Stomach (tissue), 9 donors: ENCODE data around the gene ANKRD31. TPM values are rescaled to one million over a fixed set of nuclear protein-coding genes. Genes with fewer than 3 reads are reported as not detected.

Experiments used
- DNase-seq, 2 donors: peaks; one replicate each; pipeline versions ENCODE4 v3.0.0 to v3.0.0-alpha.2; 2013 to 2019
- H3K27ac ChIP-seq, 5 donors: fragments of 200-600 bp in 4 of 5; sonication (generic) in 4 of 5; one replicate each; pipeline ENCODE4 v1.5.1; 2013 to 2019; ENCODE audit warnings: mild to moderate bottlenecking in 1 of 5, moderate library complexity in 1 of 5
- H3K27me3 ChIP-seq, 3 donors: fragments of 200-600 bp; sonication (generic); one replicate each; pipeline ENCODE4 v1.5.1; 2017 to 2019; ENCODE audit warnings: mixed run types in 1 of 3
- H3K36me3 ChIP-seq, 4 donors: fragments of 200-600 bp; sonication (generic); 1 replicate in 3 of 4; 2 replicates in 1 of 4; pipeline ENCODE4 v1.5.1; 2016 to 2019
- H3K4me1 ChIP-seq, 4 donors: fragments of 200-600 bp; sonication (generic); one replicate each; pipeline ENCODE4 v1.5.1; 2016 to 2019
- H3K4me3 ChIP-seq, 4 donors: fragments of 200-600 bp; sonication (generic) in 3 of 4; one replicate each; pipeline ENCODE4 v1.5.1; 2016 to 2019; ENCODE audit warnings: mild to moderate bottlenecking in 1 of 4
- H3K9me3 ChIP-seq, 4 donors: fragments of 200-600 bp; sonication (generic); one replicate each; pipeline ENCODE4 v1.5.1; 2016 to 2019
- EP300 ChIP-seq: sonication (generic); formaldehyde crosslinking; IDR thresholded peaks from one replicate; pipeline ENCODE4 v1.6.1; 2017; ENCODE audit warnings: antibody characterized with exemption
- POLR2A ChIP-seq, 4 donors: fragments of 450-650 bp; IDR thresholded peaks; one replicate each; pipeline ENCODE4 v1.6.1; 2016; ENCODE audit warnings: antibody characterized with exemption in 4 of 4, control low read depth in 2 of 4, mild to moderate bottlenecking in 1 of 4, moderate library complexity in 1 of 4
- POLR2AphosphoS5 ChIP-seq, 3 donors: sonication (generic); formaldehyde crosslinking; IDR thresholded peaks; one replicate each; pipeline ENCODE4 v1.6.1; 2016; ENCODE audit warnings: antibody characterized with exemption in 3 of 3
- WGBS, 5 donors: extraction: QIAGEN DNeasy Blood & Tissue Kit in 3 of 5; methylation state at CpG; one replicate each; pipeline versions ENCODE4 v1.1.5 to v1.1.7; 2013 to 2018; 5-methylcytosine and 5-hydroxymethylcytosine counted together
- intact Hi-C: fragments of 100-400 bp; cut with DNase I; formaldehyde crosslinking; loops from one replicate; pipeline ENCODE4 v1.15.1; 2023; ENCODE audit warnings: low total_unique reads
- polyA plus RNA-seq, 3 donors: library from polyadenylated mRNA; stranded (reverse); fragments of 200-250 nt; gene quantifications; one replicate each; pipeline ENCODE4 v1.2.3, GENCODE V29; 2013
- total RNA-seq, 5 donors: library from RNA; depleted of rRNA; stranded (reverse); fragments of >200 nt; gene quantifications; one replicate each; pipeline versions ENCODE4 v1.1.0 to v1.2.3, GENCODE V29; 2014 to 2016
- TF ChIP-seq, protein P1 (sequence below), 7 experiments: fragments of 450-650 bp in 4 of 7; fragments of 200-600 bp in 3 of 7; sonication (generic) in 3 of 7; IDR thresholded peaks; one replicate each; pipeline ENCODE4 v1.5.1; 2016 to 2019; ENCODE audit warnings: antibody characterized with exemption in 7 of 7, control low read depth in 2 of 7, mild to moderate bottlenecking in 1 of 7
- donor health status: healthy with polysubstance abuse.
- donor health status: Bipolar disorder and iron deficiency.
- donor health status: healthy.

The ANKRD31 gene
- total and polyA plus RNA-seq, 8 donors = 0.08 to 1.1 (median 0.14) TPM; not detected in 5

DNA sequence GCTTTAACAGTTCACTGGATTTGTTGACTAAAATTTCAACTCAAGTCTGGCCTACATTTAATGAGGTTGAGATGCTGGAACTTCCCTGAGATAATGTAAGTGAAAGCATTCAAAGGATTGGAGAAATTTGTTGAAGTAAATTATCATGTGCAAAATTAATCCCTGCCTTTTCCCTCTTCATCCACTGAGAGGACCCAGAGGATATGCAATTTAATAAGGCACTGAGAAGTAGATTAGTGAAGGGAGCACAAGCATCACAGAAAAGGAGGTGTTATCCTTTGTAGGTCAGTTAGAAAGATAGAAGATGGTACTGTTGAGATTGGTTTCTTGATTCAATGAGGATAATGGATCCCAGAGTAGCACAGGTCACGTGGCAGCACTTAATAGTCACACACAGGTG lies 42.6 kb upstream of the ANKRD31 start:
- intact Hi-C loops = no loop called here

DNA sequence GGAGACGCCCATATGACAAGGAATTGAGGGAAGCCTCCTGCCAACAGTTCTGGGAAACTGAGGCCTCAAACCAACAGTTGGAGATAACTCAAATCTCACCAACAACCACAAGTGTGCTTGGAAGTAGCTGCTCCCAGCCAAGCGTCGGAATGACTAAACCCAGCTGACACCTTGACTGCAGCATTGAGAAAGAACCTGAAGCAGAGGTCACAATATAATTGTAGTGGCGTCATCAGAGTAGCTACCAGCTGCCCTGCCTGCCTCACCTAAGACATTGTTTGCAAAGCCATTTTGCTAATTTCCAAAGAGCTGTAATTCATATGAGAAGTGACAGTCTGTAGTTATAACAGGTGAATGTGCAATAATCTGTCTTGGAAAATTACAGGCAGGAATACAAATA lies 40.8 kb upstream of the ANKRD31 start:
- Histone ChIP-seq H3K27ac (no peak overlapping the region), H3K9me3 (no peaks in the 10 kb centered on the region), H3K27me3 (no peaks in the 10 kb centered on the region), H3K4me1 (no peaks in the 10 kb centered on the region), H3K4me3 (no peak overlapping the region), H3K36me3 (no peaks in the 10 kb centered on the region)
- intact Hi-C loops = no loop called here
- peak in 1 of 2 donors; percentile 78 for DNase-seq
- 69 to 82% (median 77%) methylated on average over 4 of the region's 4 CpGs for WGBS, 5 donors
- TF ChIP-seq, protein P1, sequence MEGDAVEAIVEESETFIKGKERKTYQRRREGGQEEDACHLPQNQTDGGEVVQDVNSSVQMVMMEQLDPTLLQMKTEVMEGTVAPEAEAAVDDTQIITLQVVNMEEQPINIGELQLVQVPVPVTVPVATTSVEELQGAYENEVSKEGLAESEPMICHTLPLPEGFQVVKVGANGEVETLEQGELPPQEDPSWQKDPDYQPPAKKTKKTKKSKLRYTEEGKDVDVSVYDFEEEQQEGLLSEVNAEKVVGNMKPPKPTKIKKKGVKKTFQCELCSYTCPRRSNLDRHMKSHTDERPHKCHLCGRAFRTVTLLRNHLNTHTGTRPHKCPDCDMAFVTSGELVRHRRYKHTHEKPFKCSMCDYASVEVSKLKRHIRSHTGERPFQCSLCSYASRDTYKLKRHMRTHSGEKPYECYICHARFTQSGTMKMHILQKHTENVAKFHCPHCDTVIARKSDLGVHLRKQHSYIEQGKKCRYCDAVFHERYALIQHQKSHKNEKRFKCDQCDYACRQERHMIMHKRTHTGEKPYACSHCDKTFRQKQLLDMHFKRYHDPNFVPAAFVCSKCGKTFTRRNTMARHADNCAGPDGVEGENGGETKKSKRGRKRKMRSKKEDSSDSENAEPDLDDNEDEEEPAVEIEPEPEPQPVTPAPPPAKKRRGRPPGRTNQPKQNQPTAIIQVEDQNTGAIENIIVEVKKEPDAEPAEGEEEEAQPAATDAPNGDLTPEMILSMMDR (IDR thresholded peaks at IDR 0.05) = no peak
- no peak for TF ChIP-seq POLR2A (IDR thresholded peaks at IDR 0.05)
- no peak for TF ChIP-seq POLR2AphosphoS5 (IDR thresholded peaks at IDR 0.05)
- TF ChIP-seq EP300 = no peak

More for the DNA sequence above, 42.6 kb upstream of the ANKRD31 start:
- no peaks in the 10 kb centered on the region for H3K4me1 ChIP-seq
- TF ChIP-seq POLR2A (IDR thresholded peaks at IDR 0.05) (no peak), EP300 (no peak), POLR2AphosphoS5 (IDR thresholded peaks at IDR 0.05) (no peak)
- TF ChIP-seq, protein P1 (IDR thresholded peaks at IDR 0.05) = no peak
- no peak for DNase-seq
- no peak overlapping the region for H3K4me3 ChIP-seq
- no peaks in the 10 kb centered on the region for H3K36me3 ChIP-seq
- no peak overlapping the region for H3K27ac ChIP-seq
- H3K27me3 ChIP-seq = no peaks in the 10 kb centered on the region
- H3K9me3 ChIP-seq = no peaks in the 10 kb centered on the region
- 47 to 77% (median 72%) methylated on average over 1 of the region's 1 CpG for WGBS, 5 donors

DNA sequence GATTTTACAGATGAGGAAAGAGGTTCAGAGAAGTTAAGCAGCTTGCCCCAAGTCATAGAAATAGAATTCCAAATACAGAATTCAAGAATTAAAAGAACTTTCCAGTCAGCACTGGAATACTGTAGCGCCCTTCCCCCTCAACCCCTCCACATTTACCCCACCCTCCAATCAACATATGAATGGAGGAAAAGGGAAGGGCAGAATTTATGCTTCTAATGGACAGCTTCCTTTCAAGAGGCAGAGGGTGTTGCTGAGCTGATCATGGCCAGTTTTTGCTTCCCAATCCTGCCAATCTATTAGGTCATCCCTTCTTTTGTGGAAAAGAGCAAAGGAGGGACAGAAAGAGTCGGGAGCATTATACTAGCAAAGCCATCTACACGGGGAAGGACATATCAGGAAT lies 39.1 kb upstream of the ANKRD31 start:
- DNase-seq = no peak
- TF ChIP-seq EP300 (no peak), POLR2A (IDR thresholded peaks at IDR 0.05) (no peak), POLR2AphosphoS5 (IDR thresholded peaks at IDR 0.05) (no peak)
- TF ChIP-seq, protein P1 (IDR thresholded peaks at IDR 0.05) = no peak
- H3K27ac ChIP-seq = no peak overlapping the region
- intact Hi-C loops = no loop called here
- H3K36me3 ChIP-seq = no peaks in the 10 kb centered on the region
- H3K4me1 ChIP-seq = no peaks in the 10 kb centered on the region
- H3K4me3 ChIP-seq = no peak overlapping the region
- H3K27me3 ChIP-seq = no peaks in the 10 kb centered on the region
- WGBS, 5 donors = 53 to 69% (median 61%) methylated on average over 3 of the region's 3 CpGs
- H3K9me3 ChIP-seq = peaks cover 0 to 1% (median 0%) of the 10 kb centered on the region in 4 donors

DNA sequence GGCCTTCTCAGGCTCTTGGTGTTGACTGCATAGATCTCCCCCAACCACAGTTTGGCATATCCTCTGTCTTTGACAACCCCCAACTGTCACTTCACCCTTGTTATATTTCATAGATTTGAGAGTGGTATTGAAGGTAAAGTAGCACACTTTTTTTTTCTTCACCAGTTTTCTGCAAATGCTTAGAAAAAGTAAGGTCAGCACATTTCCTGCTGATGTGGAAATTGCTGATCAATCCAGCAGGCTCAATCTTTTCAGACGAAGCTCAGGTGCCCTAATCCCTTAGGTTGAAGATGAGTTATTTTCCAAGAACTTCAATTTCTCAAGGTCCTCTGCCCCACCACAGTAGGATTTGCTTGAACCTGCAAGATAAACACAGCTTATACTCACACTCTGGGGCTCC lies 38.5 kb upstream of the ANKRD31 start:
- no peaks in the 10 kb centered on the region for H3K27me3 ChIP-seq
- H3K4me1 ChIP-seq = no peaks in the 10 kb centered on the region
- no peak for DNase-seq
- intact Hi-C loops = no loop called here
- 63 to 85% (median 78%) methylated on average over 1 of the region's 1 CpG for WGBS, 5 donors
- TF ChIP-seq POLR2A (IDR thresholded peaks at IDR 0.05) = no peak
- TF ChIP-seq POLR2AphosphoS5 (IDR thresholded peaks at IDR 0.05) = no peak
- TF ChIP-seq EP300 = no peak
- TF ChIP-seq, protein P1 (IDR thresholded peaks at IDR 0.05) = no peak
- H3K27ac ChIP-seq = no peak overlapping the region
- H3K36me3 ChIP-seq = no peaks in the 10 kb centered on the region
- H3K9me3 ChIP-seq = peaks cover 0 to 5% (median 0%) of the 10 kb centered on the region in 4 donors
- H3K4me3 ChIP-seq = no peak overlapping the region
